GM21717 (cell line): ENCODE measurements around the gene LY6G6C.

ENCODE experiments used
- ATAC-seq: cut with Tn5 transposase; IDR thresholded peaks from one replicate; pipeline ENCODE4 v1.9.1; 2021; ENCODE audit warnings: mild to moderate bottlenecking, moderate library complexity; ENCODE audit not compliant: unreplicated experiment

LY6G6C gene

GRCh38 chr6:31742894-31743293, 21.3 kb upstream of the LY6G6C start:
- no peak for ATAC-seq

- ATAC-seq: no peak
Measured at GRCh38 chr6:31741815-31742214, 20.3 kb upstream of the LY6G6C start.

- ATAC-seq: peak; percentile 4
Measured at GRCh38 chr6:31740397-31741223, 19.1 kb upstream of the LY6G6C start.

- peak; percentile 55 for ATAC-seq
Measured at GRCh38 chr6:31739639-31740396, 18.3 kb upstream of the LY6G6C start, which contains the start of gene MSH5. Gene MSH5 (plus strand): TSS chr6:31740005. CDS start chr6:31740467, 462 bp downstream.

GRCh38 chr6:31737991-31738979, 16.7 kb upstream of the LY6G6C start:
- ATAC-seq: no peak

GRCh38 chr6:31737315-31737990, 15.9 kb upstream of the LY6G6C start:
- ATAC-seq: no peak

GRCh38 chr6:31736768-31737314, 15.3 kb upstream of the LY6G6C start:
- ATAC-seq: no peak

GRCh38 chr6:31736021-31736767, 14.6 kb upstream of the LY6G6C start, which contains the start of gene CLIC1:
Gene CLIC1 (minus strand): TSS chr6:31736530. CDS start chr6:31736300, 230 bp downstream.
- peak; percentile 24 for ATAC-seq

- ATAC-seq: no peak
Measured at GRCh38 chr6:31734821-31735406, 13.4 kb upstream of the LY6G6C start.

GRCh38 chr6:31734247-31734820, 12.8 kb upstream of the LY6G6C start:
- no peak for ATAC-seq

- no peak for ATAC-seq
Measured at GRCh38 chr6:31733734-31734133, 12.2 kb upstream of the LY6G6C start.

GRCh38 chr6:31732029-31732428, 10.5 kb upstream of the LY6G6C start:
- no peak for ATAC-seq

GRCh38 chr6:31730631-31731086, 9.1 kb upstream of the LY6G6C start:
- ATAC-seq: no peak

GRCh38 chr6:31729979-31730630, 8.6 kb upstream of the LY6G6C start:
- ATAC-seq: no peak

- no peak for ATAC-seq
Measured at GRCh38 chr6:31729515-31729978, 8.0 kb upstream of the LY6G6C start.

GRCh38 chr6:31728767-31729514, 7.4 kb upstream of the LY6G6C start, which contains the start of gene DDAH2:
Gene DDAH2 (minus strand): TSS chr6:31729299. CDS start chr6:31729161, 138 bp downstream.
- no peak for ATAC-seq
